ENCODE measurements around the gene SKP1.

DNA sequence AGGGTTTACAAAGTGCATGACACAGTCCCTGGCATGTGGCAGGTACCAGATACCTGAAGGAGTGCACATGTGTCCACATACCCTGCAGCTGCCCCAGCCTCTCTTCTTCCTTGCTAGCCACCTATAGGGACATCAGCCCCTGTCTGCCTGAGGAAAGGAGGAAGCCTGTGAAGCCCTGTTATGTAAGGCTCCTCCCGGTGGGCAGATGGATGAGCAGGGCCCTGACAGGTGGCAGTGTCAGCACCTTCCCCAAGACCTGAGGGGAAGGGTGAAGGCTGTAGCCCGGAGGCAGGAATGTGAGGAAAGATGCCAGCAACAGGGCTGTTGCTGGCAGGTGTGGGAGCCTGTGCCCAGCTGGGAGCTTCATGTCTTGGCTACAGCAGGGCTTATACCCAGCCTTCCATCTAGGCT, 40.5 kb downstream of the SKP1 start:
- TF ChIP-seq CTCF (IDR thresholded peaks at IDR 0.05) (no peak), EZH2 (IDR thresholded peaks at IDR 0.05) (no peak), EZH2phosphoT487 (IDR thresholded peaks at IDR 0.05) (no peak)

Measured in neural progenitor cell (in vitro differentiated cells).